IMR-90 (cell line): ENCODE data around the gene SLC16A7. TPM values are rescaled to one million over a fixed set of nuclear protein-coding genes. Genes with fewer than 3 reads are reported as not detected.

Experiments
- ATAC-seq: fragments of 200-7000 bp; cut with Tn5 transposase; 2 replicates; pipeline ENCODE4 v1.9.1; 2020; ENCODE audit warnings: low read depth, mild to moderate bottlenecking, moderate library complexity
- BruUV-seq: library from RNA; stranded (reverse); fragments of 400-500 nt; replicated peaks from 2 replicates; lab custom pipeline; 2021; lab: Mats Ljungman, UMichigan
- CTCF ChIA-PET: fragments of 300-600 bp; formaldehyde crosslinking; extraction: SDS; loops from one replicate; lab custom pipeline; 2021; ENCODE audit warnings: antibody characterized with exemption; lab: Yijun Ruan, JAX
- POLR2A ChIA-PET: fragments of 300-600 bp; sonication (Branson Sonifier 250); formaldehyde crosslinking; loops from one replicate; lab custom pipeline; 2022; ENCODE audit warnings: antibody characterized with exemption; ENCODE audit not compliant: unreplicated experiment; lab: Charles Lee
- DNase-seq: peaks from one replicate; pipeline ENCODE4 v3.0.0; 2013
- H2AFZ ChIP-seq: replicated peaks from 2 replicates; pipeline ENCODE3; 2013; ENCODE audit warnings: low read length, mild to moderate bottlenecking; ENCODE audit not compliant: poor library complexity
- H2AK5ac ChIP-seq: 2 replicates; pipeline ENCODE4 v1.6.1; 2013; ENCODE audit warnings: low read depth, low read length, inconsistent platforms
- H2AK9ac ChIP-seq: replicated peaks from 2 replicates; pipeline ENCODE3; 2013; ENCODE audit warnings: mild to moderate bottlenecking, low read depth, low read length, moderate library complexity; ENCODE audit not compliant: poor library complexity
- H2BK120ac ChIP-seq: 2 replicates; pipeline ENCODE4 v1.6.1; 2013; ENCODE audit warnings: low read depth, low read length, inconsistent platforms
- H2BK15ac ChIP-seq: 3 replicates; pipeline ENCODE4 v1.6.1; 2013; ENCODE audit warnings: low read depth, low read length, inconsistent platforms
- H2BK20ac ChIP-seq: 2 replicates; pipeline ENCODE4 v1.6.1; 2013; ENCODE audit warnings: low read depth, mild to moderate bottlenecking, inconsistent platforms, low read length, moderate library complexity
- H2BK5ac ChIP-seq: 2 replicates; pipeline ENCODE4 v1.6.1; 2013; ENCODE audit warnings: mild to moderate bottlenecking, low read depth, low read length, inconsistent platforms; ENCODE audit not compliant: poor library complexity, severe bottlenecking
- H3K14ac ChIP-seq: replicated peaks from 2 replicates; pipeline ENCODE4 v1.6.1; 2013; ENCODE audit warnings: low read depth, low read length, inconsistent platforms
- H3K18ac ChIP-seq: 2 replicates; pipeline ENCODE4 v1.6.1; 2013; ENCODE audit warnings: low read depth, low read length, control low read depth
- H3K23ac ChIP-seq: 2 replicates; pipeline ENCODE4 v1.6.1; 2013; ENCODE audit warnings: low read depth, low read length, inconsistent platforms
- H3K27ac ChIP-seq: 2 replicates; pipeline ENCODE4 v1.5.1; 2013; ENCODE audit warnings: mild to moderate bottlenecking, control low read depth, low read length; ENCODE audit not compliant: insufficient read depth
- H3K27me3 ChIP-seq: 2 replicates; pipeline ENCODE4 v1.6.1; 2013; ENCODE audit warnings: low read length; ENCODE audit not compliant: control insufficient read depth, insufficient read depth
- H3K36me3 ChIP-seq: 2 replicates; pipeline ENCODE4 v1.6.1; 2013; ENCODE audit warnings: low read length, mixed read lengths; ENCODE audit not compliant: control insufficient read depth, insufficient read depth
- H3K4ac ChIP-seq: 2 replicates; pipeline ENCODE4 v1.6.1; 2013; ENCODE audit warnings: low read depth, low read length, inconsistent platforms
- H3K4me1 ChIP-seq: 2 replicates; pipeline ENCODE4 v1.6.1; 2013; ENCODE audit warnings: low read length, mixed read lengths; ENCODE audit not compliant: control insufficient read depth, insufficient read depth
- H3K4me2 ChIP-seq: 2 replicates; pipeline ENCODE4 v1.6.1; 2013; ENCODE audit warnings: low read depth, mild to moderate bottlenecking, control low read depth, low read length, moderate library complexity
- H3K4me3 ChIP-seq: 2 replicates; pipeline ENCODE4 v1.5.1; 2013; ENCODE audit warnings: low read depth, mild to moderate bottlenecking, control low read depth, low read length, moderate library complexity; ENCODE audit not compliant: insufficient read depth
- H3K56ac ChIP-seq: 2 replicates; pipeline ENCODE4 v1.6.1; 2013; ENCODE audit warnings: low read length, inconsistent platforms; ENCODE audit not compliant: insufficient read depth; ENCODE audit errors: extremely low read depth
- H3K79me1 ChIP-seq, 2 experiments: 2 replicates each; pipeline ENCODE4 v1.6.1; 2013; ENCODE audit warnings: low read length in 2 of 2, inconsistent platforms in 1 of 2, low read depth in 1 of 2
- H3K9ac ChIP-seq: 2 replicates; pipeline ENCODE4 v1.6.1; 2013; ENCODE audit warnings: low read depth, low read length, control low read depth
- H3K9me1 ChIP-seq: 2 replicates; pipeline ENCODE4 v1.6.1; 2013; ENCODE audit warnings: low read length, inconsistent platforms; ENCODE audit not compliant: insufficient read depth
- H3K9me3 ChIP-seq: 2 replicates; pipeline ENCODE4 v1.6.1; 2013; ENCODE audit warnings: low read length; ENCODE audit not compliant: control insufficient read depth, insufficient read depth
- H4K20me1 ChIP-seq: 2 replicates; pipeline ENCODE4 v1.6.1; 2013; ENCODE audit warnings: low read length, inconsistent platforms; ENCODE audit not compliant: insufficient read depth
- H4K5ac ChIP-seq: 2 replicates; pipeline ENCODE4 v1.6.1; 2013; ENCODE audit warnings: mild to moderate bottlenecking, low read depth, low read length, control low read depth
- H4K8ac ChIP-seq, 2 experiments: 2 replicates each; pipeline ENCODE4 v1.6.1; 2013; ENCODE audit warnings: low read depth in 2 of 2, low read length in 2 of 2, control low read depth in 1 of 2, inconsistent platforms in 1 of 2
- H4K91ac ChIP-seq: 2 replicates; pipeline ENCODE4 v1.6.1; 2013; ENCODE audit warnings: low read depth, low read length, inconsistent platforms; ENCODE audit not compliant: insufficient read depth
- BHLHE40 ChIP-seq: fragments of 150-350 bp; IDR thresholded peaks from 2 replicates; pipeline ENCODE4 v1.6.1; 2016; ENCODE audit warnings: mild to moderate bottlenecking, low read depth, low read length
- CEBPB ChIP-seq: IDR thresholded peaks from 2 replicates; pipeline ENCODE4 v1.6.1; 2012; ENCODE audit warnings: low read depth, low read length, improper control_type of control experiment
- CHD1 ChIP-seq: IDR thresholded peaks from 2 replicates; pipeline ENCODE4 v1.6.1; 2012; ENCODE audit warnings: low read depth, low read length, improper control_type of control experiment
- CTCF ChIP-seq: conservative IDR thresholded peaks from 2 replicates; pipeline ENCODE4 v1.5.1; 2012; ENCODE audit warnings: mild to moderate bottlenecking, low read depth, low read length, improper control_type of control experiment
- ELK1 ChIP-seq: fragments of 150-350 bp; IDR thresholded peaks from 2 replicates; pipeline ENCODE4 v1.6.1; 2016; ENCODE audit warnings: low read depth, mild to moderate bottlenecking, low read length, moderate library complexity, borderline replicate concordance
- FOS ChIP-seq: fragments of 150-350 bp; IDR thresholded peaks from 2 replicates; pipeline ENCODE4 v1.6.1; 2016; ENCODE audit warnings: low read depth, low read length
- MAFK ChIP-seq: IDR thresholded peaks from 2 replicates; pipeline ENCODE4 v1.6.1; 2012; ENCODE audit warnings: low read depth, low read length, improper control_type of control experiment
- MAZ ChIP-seq: IDR thresholded peaks from 2 replicates; pipeline ENCODE4 v1.6.1; 2012; ENCODE audit warnings: low read depth, mild to moderate bottlenecking, low read length, improper control_type of control experiment, moderate library complexity, borderline replicate concordance
- MXI1 ChIP-seq: IDR thresholded peaks from 2 replicates; pipeline ENCODE4 v1.6.1; 2012; ENCODE audit warnings: low read depth, mild to moderate bottlenecking, low read length, moderate library complexity, borderline replicate concordance
- NFE2L2 ChIP-seq: fragments of 150-350 bp; IDR thresholded peaks from 2 replicates; pipeline ENCODE4 v1.6.1; 2016; ENCODE audit warnings: low read depth, mild to moderate bottlenecking, low read length
- POLR2A ChIP-seq: IDR thresholded peaks from 2 replicates; pipeline ENCODE4 v1.6.1; 2012; ENCODE audit warnings: mild to moderate bottlenecking, low read depth, low read length
- RAD21 ChIP-seq: IDR thresholded peaks from 2 replicates; pipeline ENCODE4 v1.6.1; 2012; ENCODE audit warnings: low read length, improper control_type of control experiment
- RCOR1 ChIP-seq: IDR thresholded peaks from 2 replicates; pipeline ENCODE4 v1.6.1; 2012; ENCODE audit warnings: mild to moderate bottlenecking, low read length, improper control_type of control experiment; ENCODE audit not compliant: insufficient replicate concordance
- RFX5 ChIP-seq: IDR thresholded peaks from 2 replicates; pipeline ENCODE4 v1.8.0; 2012; ENCODE audit warnings: low read depth, mild to moderate bottlenecking, low read length, moderate library complexity
- SMC3 ChIP-seq: fragments of 150-350 bp; IDR thresholded peaks from 2 replicates; pipeline ENCODE4 v1.6.1; 2016; ENCODE audit warnings: low read depth, mild to moderate bottlenecking, antibody characterized with exemption, low read length, moderate library complexity
- USF2 ChIP-seq: fragments of 150-350 bp; IDR thresholded peaks from 2 replicates; pipeline ENCODE4 v1.6.1; 2017; ENCODE audit warnings: mild to moderate bottlenecking, antibody characterized with exemption, low read length, low read depth
- dilution Hi-C: fragments of 300-500 bp; cut with HindIII; formaldehyde crosslinking; loops from one replicate; pipeline ENCODE4 v1.14.3; 2018; ENCODE audit warnings: low sequenced_read_pairs; ENCODE audit not compliant: unreplicated experiment
- in situ Hi-C: fragments of 300-500 bp; cut with MboI; formaldehyde crosslinking; loops from 3 replicates; pipeline ENCODE4 v1.14.3; 2019; ENCODE audit warnings: low sequenced_read_pairs, inconsistent platforms, mixed read lengths
- intact Hi-C: fragments of 100-400 bp; cut with micrococcal nuclease; formaldehyde crosslinking; loops from 2 replicates; pipeline ENCODE4 v1.10.0; 2022
- polyA plus RNA-seq, 3 experiments: library from polyadenylated mRNA; depleted of rRNA; stranded (reverse); fragments of >200 nt; gene quantifications; 2 replicates each; pipeline ENCODE4 v1.2.3, GENCODE V29; 2012; ENCODE audit warnings: low replicate concordance in 1 of 3
- total RNA-seq: library from RNA; depleted of rRNA; stranded (reverse); fragments of >200 nt; gene quantifications from 2 replicates; pipeline ENCODE4 v1.2.3, GENCODE V29; 2012

The SLC16A7 gene
- total and polyA plus RNA-seq, 2 of the 4 experiments (the other 2 are of a cell fraction) = 2.6 to 21.5 TPM

- Histone ChIP-seq H3K27ac (no peak overlapping the region), H3K79me1 (no peaks in the 10 kb centered on the region), H3K4me3 (no peak overlapping the region), H2AK9ac (no peak overlapping the region), H2BK15ac (no peak overlapping the region), H4K91ac (no peak overlapping the region), H3K9ac (no peak overlapping the region), H3K18ac (no peak overlapping the region), H4K20me1 (no peaks in the 10 kb centered on the region), H2BK20ac (no peak overlapping the region), H2BK5ac (no peak overlapping the region), H4K8ac (no peak overlapping the region), H2BK120ac (no peak overlapping the region), H3K4ac (no peak overlapping the region), H3K9me1 (no peaks in the 10 kb centered on the region), H3K9me3 (no peaks in the 10 kb centered on the region), H3K4me1 (peaks cover 3% of the 10 kb centered on the region; the same call in 1 of the 2 replicates), H3K27me3 (no peaks in the 10 kb centered on the region), H2AK5ac (no peak overlapping the region), H2AFZ (no peak overlapping the region), H3K4me2 (no peak overlapping the region), H3K23ac (no peak overlapping the region), H3K56ac (no peak overlapping the region), H4K5ac (no peak overlapping the region), H3K14ac (no peak overlapping the region), H3K36me3 (no peaks in the 10 kb centered on the region)
- ChIA-PET POLR2A (no interaction called here), CTCF (no interaction called here)
- dilution Hi-C loops (no loop called here), intact Hi-C loops (no loop called here), in situ Hi-C loops (loop anchor here (25.0 kb wide), 1 partner anchor 411 kb away; no protein-coding TSS in a partner anchor)
- TF ChIP-seq RFX5 (no peak), RCOR1 (no peak), BHLHE40 (no peak), CTCF (no peak), MXI1 (no peak), CHD1 (no peak), MAZ (no peak), RAD21 (no peak), SMC3 (no peak), FOS (no peak), NFE2L2 (no peak), USF2 (no peak), MAFK (no peak), ELK1 (no peak), CEBPB (no peak), POLR2A (no peak)
- DNase-seq (peak; percentile 40), ATAC-seq (peak; percentile 59)
- BruUV-seq = no TSS peak
Observed at GRCh38 chr12:59823567-59823966, 227.7 kb downstream of the SLC16A7 start.
